Measurements from ENCODE around the gene DTWD2.
"Not testable (repeated sequence)": the region's sequence is repeated elsewhere in the genome, so short reads cannot be mapped to it uniquely, and the experiment has no call there.

DTWD2 gene

GRCh38 chr5:118999696-119000095 lies 11.3 kb upstream of the DTWD2 start:
- no peaks in the 10 kb centered on the region for H3K79me2 ChIP-seq (ENCODE audit: low read length)
- H4K20me1 ChIP-seq (ENCODE audit: insufficient read depth, low read length), result no peaks in the 10 kb centered on the region
- no peak overlapping the region for H2AFZ ChIP-seq (ENCODE audit: low read depth, low read length)
- H3K9me3 ChIP-seq (ENCODE audit: insufficient read depth, low read length), result peaks cover 6% of the 10 kb centered on the region
- H3K4me3 ChIP-seq (ENCODE audit: low read length), result no peak overlapping the region
- H3K27me3 ChIP-seq (ENCODE audit: low read depth, low read length), result no peaks in the 10 kb centered on the region
- H3K9ac ChIP-seq (ENCODE audit: low read length), result no peak overlapping the region
- no peaks in the 10 kb centered on the region for H3K36me3 ChIP-seq (replicated peaks; ENCODE audit: low read depth, low read length)
- TF ChIP-seq CTCF (IDR thresholded peaks at IDR 0.05; ENCODE audit: low read depth, low read length) (no peak), EZH2phosphoT487 (IDR thresholded peaks at IDR 0.05; ENCODE audit: low read depth) (no peak)
- H3K4me2 ChIP-seq (ENCODE audit: low read length), result no peak overlapping the region
- H3K4me1 ChIP-seq (ENCODE audit: low read length), result no peaks in the 10 kb centered on the region
- H3K27ac ChIP-seq (ENCODE audit: low read length), result no peak overlapping the region

GRCh38 chr5:118998861-118999260 lies 10.5 kb upstream of the DTWD2 start:
- not testable (repeated sequence) for H3K4me1 ChIP-seq (ENCODE audit: low read length); H3K27me3 ChIP-seq (ENCODE audit: low read depth, low read length); H3K27ac ChIP-seq (ENCODE audit: low read length); H3K9ac ChIP-seq (ENCODE audit: low read length); H3K79me2 ChIP-seq (ENCODE audit: low read length); H4K20me1 ChIP-seq (ENCODE audit: insufficient read depth, low read length); H3K4me3 ChIP-seq (ENCODE audit: low read length); H3K4me2 ChIP-seq (ENCODE audit: low read length); H3K9me3 ChIP-seq (ENCODE audit: insufficient read depth, low read length); H2AFZ ChIP-seq (ENCODE audit: low read depth, low read length); H3K36me3 ChIP-seq (replicated peaks; ENCODE audit: low read depth, low read length)

GRCh38 chr5:118996098-118996497 lies 7.8 kb upstream of the DTWD2 start:
- H3K4me3 ChIP-seq (ENCODE audit: low read length), result no peak overlapping the region
- H3K9me3 ChIP-seq (ENCODE audit: insufficient read depth, low read length), result peaks cover 6% of the 10 kb centered on the region
- no peaks in the 10 kb centered on the region for H4K20me1 ChIP-seq (ENCODE audit: insufficient read depth, low read length)
- H3K4me1 ChIP-seq (ENCODE audit: low read length), result no peaks in the 10 kb centered on the region
- no peaks in the 10 kb centered on the region for H3K79me2 ChIP-seq (ENCODE audit: low read length)
- no peaks in the 10 kb centered on the region for H3K36me3 ChIP-seq (replicated peaks; ENCODE audit: low read depth, low read length)
- no peak overlapping the region for H3K27ac ChIP-seq (ENCODE audit: low read length)
- no peak overlapping the region for H3K4me2 ChIP-seq (ENCODE audit: low read length)
- H3K9ac ChIP-seq (ENCODE audit: low read length), result no peak overlapping the region
- H3K27me3 ChIP-seq (ENCODE audit: low read depth, low read length), result no peaks in the 10 kb centered on the region
- TF ChIP-seq EZH2phosphoT487 (IDR thresholded peaks at IDR 0.05; ENCODE audit: low read depth) (no peak), CTCF (IDR thresholded peaks at IDR 0.05; ENCODE audit: low read depth, low read length) (no peak)
- no peak overlapping the region for H2AFZ ChIP-seq (ENCODE audit: low read depth, low read length)

GRCh38 chr5:118994595-118994994 lies 6.2 kb upstream of the DTWD2 start:
- H3K27ac ChIP-seq (ENCODE audit: low read length), result no peak overlapping the region
- peaks cover 6% of the 10 kb centered on the region for H3K9me3 ChIP-seq (ENCODE audit: insufficient read depth, low read length)
- no peaks in the 10 kb centered on the region for H4K20me1 ChIP-seq (ENCODE audit: insufficient read depth, low read length)
- H3K4me2 ChIP-seq (ENCODE audit: low read length), result no peak overlapping the region
- H3K27me3 ChIP-seq (ENCODE audit: low read depth, low read length), result no peaks in the 10 kb centered on the region
- no peaks in the 10 kb centered on the region for H3K4me1 ChIP-seq (ENCODE audit: low read length)
- TF ChIP-seq CTCF (IDR thresholded peaks at IDR 0.05; ENCODE audit: low read depth, low read length) (no peak), EZH2phosphoT487 (IDR thresholded peaks at IDR 0.05; ENCODE audit: low read depth) (no peak)
- H3K9ac ChIP-seq (ENCODE audit: low read length), result no peak overlapping the region
- no peaks in the 10 kb centered on the region for H3K79me2 ChIP-seq (ENCODE audit: low read length)
- H3K4me3 ChIP-seq (ENCODE audit: low read length), result no peak overlapping the region
- no peaks in the 10 kb centered on the region for H3K36me3 ChIP-seq (replicated peaks; ENCODE audit: low read depth, low read length)
- H2AFZ ChIP-seq (ENCODE audit: low read depth, low read length), result no peak overlapping the region

- not testable (repeated sequence) for H3K9ac ChIP-seq (ENCODE audit: low read length); H2AFZ ChIP-seq (ENCODE audit: low read depth, low read length); H3K4me3 ChIP-seq (ENCODE audit: low read length); H3K9me3 ChIP-seq (ENCODE audit: insufficient read depth, low read length); H3K79me2 ChIP-seq (ENCODE audit: low read length); H3K27ac ChIP-seq (ENCODE audit: low read length); H3K4me1 ChIP-seq (ENCODE audit: low read length); H3K4me2 ChIP-seq (ENCODE audit: low read length); H3K27me3 ChIP-seq (ENCODE audit: low read depth, low read length); H3K36me3 ChIP-seq (replicated peaks; ENCODE audit: low read depth, low read length); H4K20me1 ChIP-seq (ENCODE audit: insufficient read depth, low read length)
These were observed 4.8 kb upstream of the DTWD2 start for GRCh38 chr5:118993118-118993517.

GRCh38 chr5:118992055-118992454 lies 3.7 kb upstream of the DTWD2 start:
- not testable (repeated sequence) for H3K36me3 ChIP-seq (replicated peaks; ENCODE audit: low read depth, low read length); H2AFZ ChIP-seq (ENCODE audit: low read depth, low read length); H3K79me2 ChIP-seq (ENCODE audit: low read length); H3K9ac ChIP-seq (ENCODE audit: low read length); H3K27ac ChIP-seq (ENCODE audit: low read length); H3K27me3 ChIP-seq (ENCODE audit: low read depth, low read length); H3K4me2 ChIP-seq (ENCODE audit: low read length); H3K4me3 ChIP-seq (ENCODE audit: low read length); H3K9me3 ChIP-seq (ENCODE audit: insufficient read depth, low read length); H4K20me1 ChIP-seq (ENCODE audit: insufficient read depth, low read length)
- H3K4me1 ChIP-seq (ENCODE audit: low read length), result peaks cover 10% of the 10 kb centered on the region

Data from OCI-LY3 (cell line).